Measurements from ENCODE around the gene ABHD16A. TPM values are rescaled to one million over a fixed set of nuclear protein-coding genes. Genes with fewer than 3 reads are reported as not detected.

The ABHD16A gene
- total and polyA plus RNA-seq, 10 of the 15 experiments (the other 5 are each of a cell fraction or from before 2014, with no cell fraction given): 7.5 to 43.0 (median 32.9) TPM

DNA sequence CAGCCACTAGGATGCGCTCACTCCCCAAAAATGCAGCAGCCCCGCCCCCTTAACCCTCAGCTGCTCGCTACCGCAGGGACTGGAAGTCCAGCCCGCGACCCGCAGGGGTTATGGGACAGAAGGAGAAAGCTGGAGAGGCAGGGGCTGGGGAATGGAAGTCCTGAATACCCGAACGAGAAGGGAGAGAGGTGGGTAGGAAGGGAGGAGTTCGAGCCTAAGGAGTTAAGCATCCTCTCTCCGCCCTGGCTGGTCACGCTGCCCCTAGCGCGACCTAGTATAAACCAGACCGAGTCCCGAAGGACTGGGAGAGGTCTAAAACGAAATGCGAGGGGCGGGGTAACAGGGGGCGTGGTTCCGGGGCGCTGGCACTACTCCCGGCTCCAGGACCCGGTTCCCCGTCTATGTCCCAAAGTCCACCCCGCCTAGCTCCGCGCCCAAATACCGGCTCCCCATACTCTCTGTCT, 26.4 kb upstream of the ABHD16A start (continued):
- TF ChIP-seq, protein P1, sequence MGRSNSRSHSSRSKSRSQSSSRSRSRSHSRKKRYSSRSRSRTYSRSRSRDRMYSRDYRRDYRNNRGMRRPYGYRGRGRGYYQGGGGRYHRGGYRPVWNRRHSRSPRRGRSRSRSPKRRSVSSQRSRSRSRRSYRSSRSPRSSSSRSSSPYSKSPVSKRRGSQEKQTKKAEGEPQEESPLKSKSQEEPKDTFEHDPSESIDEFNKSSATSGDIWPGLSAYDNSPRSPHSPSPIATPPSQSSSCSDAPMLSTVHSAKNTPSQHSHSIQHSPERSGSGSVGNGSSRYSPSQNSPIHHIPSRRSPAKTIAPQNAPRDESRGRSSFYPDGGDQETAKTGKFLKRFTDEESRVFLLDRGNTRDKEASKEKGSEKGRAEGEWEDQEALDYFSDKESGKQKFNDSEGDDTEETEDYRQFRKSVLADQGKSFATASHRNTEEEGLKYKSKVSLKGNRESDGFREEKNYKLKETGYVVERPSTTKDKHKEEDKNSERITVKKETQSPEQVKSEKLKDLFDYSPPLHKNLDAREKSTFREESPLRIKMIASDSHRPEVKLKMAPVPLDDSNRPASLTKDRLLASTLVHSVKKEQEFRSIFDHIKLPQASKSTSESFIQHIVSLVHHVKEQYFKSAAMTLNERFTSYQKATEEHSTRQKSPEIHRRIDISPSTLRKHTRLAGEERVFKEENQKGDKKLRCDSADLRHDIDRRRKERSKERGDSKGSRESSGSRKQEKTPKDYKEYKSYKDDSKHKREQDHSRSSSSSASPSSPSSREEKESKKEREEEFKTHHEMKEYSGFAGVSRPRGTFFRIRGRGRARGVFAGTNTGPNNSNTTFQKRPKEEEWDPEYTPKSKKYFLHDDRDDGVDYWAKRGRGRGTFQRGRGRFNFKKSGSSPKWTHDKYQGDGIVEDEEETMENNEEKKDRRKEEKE (IDR thresholded peaks at IDR 0.05): no peak
- no peak for TF ChIP-seq MEF2B (IDR thresholded peaks at IDR 0.05; ENCODE audit: partially characterized antibody, poor library complexity, severe bottlenecking)
- no peak for TF ChIP-seq SREBF1 (IDR thresholded peaks at IDR 0.05; ENCODE audit: low read length)
- no peak for TF ChIP-seq ZZZ3 (IDR thresholded peaks at IDR 0.05; ENCODE audit: control insufficient read depth, insufficient read length, low read depth)
- TF ChIP-seq PAX5 (IDR thresholded peaks at IDR 0.05; ENCODE audit: borderline replicate concordance, low read depth, low read length): no peak
- TF ChIP-seq RFX5 (IDR thresholded peaks at IDR 0.05; ENCODE audit: low read depth, low read length): no peak
- TF ChIP-seq MEF2A (IDR thresholded peaks at IDR 0.05; ENCODE audit: insufficient read depth, low read depth, low read length): no peak
- TF ChIP-seq FOXM1 (IDR thresholded peaks at IDR 0.05; ENCODE audit: low read depth, low read length): no peak
- TF ChIP-seq TARDBP (IDR thresholded peaks at IDR 0.05; ENCODE audit: borderline replicate concordance): no peak
- TF ChIP-seq GATAD2B (conservative IDR thresholded peaks at IDR 0.05; ENCODE audit: low read depth): no peak; the same call in 1 of the 2 replicates
- no peak for TF ChIP-seq SIX5 (IDR thresholded peaks at IDR 0.05; ENCODE audit: low read depth, low read length, severe bottlenecking)
- TF ChIP-seq KDM1A (IDR thresholded peaks at IDR 0.05; ENCODE audit: borderline replicate concordance): no peak
- TF ChIP-seq MXI1 (IDR thresholded peaks at IDR 0.05; ENCODE audit: low read depth, low read length): no peak
- TF ChIP-seq SP1 (IDR thresholded peaks at IDR 0.05; ENCODE audit: low read depth, low read length): peak; percentile 42
- TF ChIP-seq HDAC6 (IDR thresholded peaks at IDR 0.05; ENCODE audit: unreplicated experiment): no peak
- TF ChIP-seq YY1 (IDR thresholded peaks at IDR 0.05; ENCODE audit: low read depth, low read length): peak; percentile 70
- no peak for TF ChIP-seq NFXL1 (IDR thresholded peaks at IDR 0.05; ENCODE audit: borderline replicate concordance)
- no peak for TF ChIP-seq CREM (IDR thresholded peaks at IDR 0.05; ENCODE audit: low read depth)
- no peak for TF ChIP-seq SPI1 (IDR thresholded peaks at IDR 0.05; ENCODE audit: borderline replicate concordance, insufficient read depth, low read depth, low read length)
- no peak for TF ChIP-seq HCFC1 (IDR thresholded peaks at IDR 0.05; ENCODE audit: low read length)
- TF ChIP-seq, protein P2, sequence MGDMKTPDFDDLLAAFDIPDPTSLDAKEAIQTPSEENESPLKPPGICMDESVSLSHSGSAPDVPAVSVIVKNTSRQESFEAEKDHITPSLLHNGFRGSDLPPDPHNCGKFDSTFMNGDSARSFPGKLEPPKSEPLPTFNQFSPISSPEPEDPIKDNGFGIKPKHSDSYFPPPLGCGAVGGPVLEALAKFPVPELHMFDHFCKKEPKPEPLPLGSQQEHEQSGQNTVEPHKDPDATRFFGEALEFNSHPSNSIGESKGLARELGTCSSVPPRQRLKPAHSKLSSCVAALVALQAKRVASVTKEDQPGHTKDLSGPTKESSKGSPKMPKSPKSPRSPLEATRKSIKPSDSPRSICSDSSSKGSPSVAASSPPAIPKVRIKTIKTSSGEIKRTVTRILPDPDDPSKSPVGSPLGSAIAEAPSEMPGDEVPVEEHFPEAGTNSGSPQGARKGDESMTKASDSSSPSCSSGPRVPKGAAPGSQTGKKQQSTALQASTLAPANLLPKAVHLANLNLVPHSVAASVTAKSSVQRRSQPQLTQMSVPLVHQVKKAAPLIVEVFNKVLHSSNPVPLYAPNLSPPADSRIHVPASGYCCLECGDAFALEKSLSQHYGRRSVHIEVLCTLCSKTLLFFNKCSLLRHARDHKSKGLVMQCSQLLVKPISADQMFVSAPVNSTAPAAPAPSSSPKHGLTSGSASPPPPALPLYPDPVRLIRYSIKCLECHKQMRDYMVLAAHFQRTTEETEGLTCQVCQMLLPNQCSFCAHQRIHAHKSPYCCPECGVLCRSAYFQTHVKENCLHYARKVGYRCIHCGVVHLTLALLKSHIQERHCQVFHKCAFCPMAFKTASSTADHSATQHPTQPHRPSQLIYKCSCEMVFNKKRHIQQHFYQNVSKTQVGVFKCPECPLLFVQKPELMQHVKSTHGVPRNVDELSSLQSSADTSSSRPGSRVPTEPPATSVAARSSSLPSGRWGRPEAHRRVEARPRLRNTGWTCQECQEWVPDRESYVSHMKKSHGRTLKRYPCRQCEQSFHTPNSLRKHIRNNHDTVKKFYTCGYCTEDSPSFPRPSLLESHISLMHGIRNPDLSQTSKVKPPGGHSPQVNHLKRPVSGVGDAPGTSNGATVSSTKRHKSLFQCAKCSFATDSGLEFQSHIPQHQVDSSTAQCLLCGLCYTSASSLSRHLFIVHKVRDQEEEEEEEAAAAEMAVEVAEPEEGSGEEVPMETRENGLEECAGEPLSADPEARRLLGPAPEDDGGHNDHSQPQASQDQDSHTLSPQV (IDR thresholded peaks at IDR 0.05): no peak
- TF ChIP-seq, protein P3, sequence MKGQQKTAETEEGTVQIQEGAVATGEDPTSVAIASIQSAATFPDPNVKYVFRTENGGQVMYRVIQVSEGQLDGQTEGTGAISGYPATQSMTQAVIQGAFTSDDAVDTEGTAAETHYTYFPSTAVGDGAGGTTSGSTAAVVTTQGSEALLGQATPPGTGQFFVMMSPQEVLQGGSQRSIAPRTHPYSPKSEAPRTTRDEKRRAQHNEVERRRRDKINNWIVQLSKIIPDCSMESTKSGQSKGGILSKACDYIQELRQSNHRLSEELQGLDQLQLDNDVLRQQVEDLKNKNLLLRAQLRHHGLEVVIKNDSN (IDR thresholded peaks at IDR 0.05; ENCODE audit: borderline replicate concordance, extremely low read length, insufficient read depth, low read depth, low read length): no peak
- TF ChIP-seq CEBPB (IDR thresholded peaks at IDR 0.05; ENCODE audit: borderline replicate concordance in 1 of 2, low read depth in 2 of 2, low read length in 2 of 2): no peak
